ENCODE results near the gene PROSER3.

- no peak for TF ChIP-seq PATZ1 (CRISPR knock-in tag; IDR thresholded peaks at IDR 0.05; ENCODE audit: borderline replicate concordance)
- TF ChIP-seq TCF4 (CRISPR knock-in tag; IDR thresholded peaks at IDR 0.05; ENCODE audit: borderline replicate concordance): no peak
Measured at GRCh38 chr19:35718345-35719041, 39.5 kb upstream of the PROSER3 start.

Data from SK-N-SH treated with all-trans-retinoic acid at 6 μM for 48 hours (cell line).